MCF 10A (cell line): ENCODE data around the gene KCNAB2. TPM values are rescaled to one million over a fixed set of nuclear protein-coding genes. Genes with fewer than 3 reads are reported as not detected.

Source experiments
- BruUV-seq: library from RNA; stranded (reverse); fragments of 400-500 nt; replicated peaks from 2 replicates; lab custom pipeline; 2021; lab: Mats Ljungman, UMichigan
- CTCF ChIA-PET: fragments of 300-600 bp; sonication (Branson Sonifier 250); formaldehyde crosslinking; extraction: SDS; loops from one replicate; lab custom pipeline; 2021; ENCODE audit warnings: antibody characterized with exemption, inconsistent platforms; lab: Yijun Ruan, JAX
- POLR2A ChIA-PET: fragments of 300-600, 350-650 bp; sonication (Branson Sonifier 250); formaldehyde crosslinking; extraction: SDS; loops from one replicate; lab custom pipeline; 2020; ENCODE audit warnings: antibody characterized with exemption, inconsistent platforms; lab: Yijun Ruan, JAX
- DNase-seq: peaks from one replicate; pipeline ENCODE4 v3.0.0-alpha.2; 2018; ENCODE audit not compliant: unreplicated experiment
- H3K27ac Mint-ChIP-seq: one replicate; pipeline ENCODE4 v1.8.0; 2022; ENCODE audit warnings: mild to moderate bottlenecking, low read depth, mixed read lengths; ENCODE audit not compliant: unreplicated experiment
- H3K27me3 Mint-ChIP-seq: one replicate; pipeline ENCODE4 v1.8.0; 2022; ENCODE audit warnings: mixed read lengths; ENCODE audit not compliant: insufficient read depth, unreplicated experiment
- H3K36me3 Mint-ChIP-seq: one replicate; pipeline ENCODE4 v1.8.0; 2022; ENCODE audit warnings: mild to moderate bottlenecking, moderate library complexity, mixed read lengths; ENCODE audit not compliant: insufficient read depth, unreplicated experiment
- H3K4me1 Mint-ChIP-seq: one replicate; pipeline ENCODE4 v1.8.0; 2022; ENCODE audit warnings: mixed read lengths; ENCODE audit not compliant: insufficient read depth, unreplicated experiment
- H3K4me3 Mint-ChIP-seq: one replicate; pipeline ENCODE4 v1.8.0; 2022; ENCODE audit warnings: mild to moderate bottlenecking, moderate library complexity, mixed read lengths; ENCODE audit not compliant: unreplicated experiment
- H3K9me3 Mint-ChIP-seq: one replicate; pipeline ENCODE4 v1.8.0; 2022; ENCODE audit warnings: mixed read lengths; ENCODE audit not compliant: unreplicated experiment
- CTCF ChIP-seq: fragments of 200-600 bp; IDR thresholded peaks from one replicate; pipeline ENCODE4 v1.8.0; 2022; ENCODE audit warnings: antibody characterized with exemption, mild to moderate bottlenecking; ENCODE audit not compliant: unreplicated experiment
- intact Hi-C: fragments of 100-400 bp; cut with micrococcal nuclease; formaldehyde crosslinking; loops from 2 replicates; pipeline ENCODE4 v1.14.1; 2022
- total RNA-seq: library from RNA; stranded (reverse); gene quantifications from 2 replicates; pipeline ENCODE4 v1.2.3, GENCODE V29; 2022

KCNAB2 gene
- total RNA-seq, 1 experiment from 2014 or later, result 11.8 TPM

GRCh38 chr1:6084781-6085495 is 39.2 kb downstream of the KCNAB2 start:
- CTCF ChIA-PET, result interaction anchor here (0.6 kb wide), 2 partner anchors 44 to 475 kb away, joined by 3 read pairs; no protein-coding TSS in a partner anchor
- H3K4me3 Mint-ChIP-seq, result no peak overlapping the region
- POLR2A ChIA-PET, result no interaction called here
- H3K27me3 Mint-ChIP-seq, result no peaks in the 10 kb centered on the region
- peaks cover 6% of the 10 kb centered on the region for H3K36me3 Mint-ChIP-seq
- no peaks in the 10 kb centered on the region for H3K9me3 Mint-ChIP-seq
- H3K4me1 Mint-ChIP-seq, result no peaks in the 10 kb centered on the region
- no peak for TF ChIP-seq CTCF
- no peak for DNase-seq
- intact Hi-C loops, result no loop called here
- no TSS peak for BruUV-seq
- H3K27ac Mint-ChIP-seq, result no peak overlapping the region

- intact Hi-C loops, result no loop called here
- Mint-ChIP-seq H3K36me3 (peaks cover 6% of the 10 kb centered on the region), H3K4me3 (no peak overlapping the region), H3K4me1 (no peaks in the 10 kb centered on the region), H3K9me3 (no peaks in the 10 kb centered on the region), H3K27ac (no peak overlapping the region), H3K27me3 (peaks cover under 1% of the 10 kb centered on the region)
- BruUV-seq, result no TSS peak
- ChIA-PET POLR2A (no interaction called here), CTCF (interaction anchor here (0.6 kb wide), 1 partner anchor 474 kb away, joined by 3 read pairs; no protein-coding TSS in a partner anchor)
- DNase-seq, result no peak
- TF ChIP-seq CTCF, result no peak
Measured at GRCh38 chr1:6085666-6086065, 40.0 kb downstream of the KCNAB2 start.

- no peaks in the 10 kb centered on the region for H3K4me1 Mint-ChIP-seq
- no TSS peak for BruUV-seq
- H3K9me3 Mint-ChIP-seq, result no peaks in the 10 kb centered on the region
- CTCF ChIA-PET, result no interaction called here
- H3K27ac Mint-ChIP-seq, result no peak overlapping the region
- peaks cover 6% of the 10 kb centered on the region for H3K36me3 Mint-ChIP-seq
- intact Hi-C loops, result no loop called here
- H3K27me3 Mint-ChIP-seq, result peaks cover 8% of the 10 kb centered on the region
- no peak for TF ChIP-seq CTCF
- POLR2A ChIA-PET, result no interaction called here
- H3K4me3 Mint-ChIP-seq, result no peak overlapping the region
- no peak for DNase-seq
Measured at GRCh38 chr1:6086358-6086757, 40.7 kb downstream of the KCNAB2 start.

GRCh38 chr1:6086762-6087376 is 41.2 kb downstream of the KCNAB2 start:
- no TSS peak for BruUV-seq
- Mint-ChIP-seq H3K4me3 (no peak overlapping the region), H3K27ac (no peak overlapping the region), H3K4me1 (no peaks in the 10 kb centered on the region), H3K9me3 (no peaks in the 10 kb centered on the region), H3K36me3 (peaks cover 6% of the 10 kb centered on the region), H3K27me3 (peaks cover 10% of the 10 kb centered on the region)
- DNase-seq, result no peak
- intact Hi-C loops, result no loop called here
- ChIA-PET POLR2A (interaction anchor here (0.7 kb wide), 1 partner anchor 1465 kb away, joined by 3 read pairs; no protein-coding TSS in a partner anchor), CTCF (no interaction called here)
- TF ChIP-seq CTCF, result no peak
